Coronary artery (tissue), 2 donors: ENCODE data around the gene DESI2.

Experiments used
- DNase-seq: peaks from one replicate; pipeline ENCODE4 v3.0.0-alpha.2; 2017; ENCODE audit warnings: low spot score
- H3K27ac ChIP-seq, 2 donors: fragments of 200-600 bp; sonication (generic); one replicate each; pipeline ENCODE4 v1.5.1; 2016 to 2019
- H3K4me3 ChIP-seq: fragments of 200-600 bp; sonication (generic); 2 replicates; pipeline ENCODE4 v1.5.1; 2016; ENCODE audit warnings: mild to moderate bottlenecking, moderate library complexity
- CTCF ChIP-seq: fragments of 200-600 bp; sonication (generic); IDR thresholded peaks from one replicate; pipeline ENCODE4 v1.5.1; 2019; ENCODE audit warnings: antibody characterized with exemption

Gene DESI2

GRCh38 chr1:244652623-244653438 lies at the start of gene DESI2:
TSS of gene DESI2 (plus strand) at chr1:244653126. CDS start at chr1:244653314, 188 bp downstream.
- Histone ChIP-seq H3K4me3 (peak within 1 kb of the TSS; percentile 95), H3K27ac (peak within 1 kb of the TSS; percentile 91 to 97)
- peak; percentile 10 for TF ChIP-seq CTCF
- peak; percentile 99 for DNase-seq

- peak; percentile 80 for TF ChIP-seq CTCF
- H3K27ac ChIP-seq, result no peak overlapping the region
- no peak for DNase-seq
- H3K4me3 ChIP-seq, result no peak overlapping the region
Observed at GRCh38 chr1:244603498-244603897, 49.4 kb upstream of the DESI2 start.

DNA sequence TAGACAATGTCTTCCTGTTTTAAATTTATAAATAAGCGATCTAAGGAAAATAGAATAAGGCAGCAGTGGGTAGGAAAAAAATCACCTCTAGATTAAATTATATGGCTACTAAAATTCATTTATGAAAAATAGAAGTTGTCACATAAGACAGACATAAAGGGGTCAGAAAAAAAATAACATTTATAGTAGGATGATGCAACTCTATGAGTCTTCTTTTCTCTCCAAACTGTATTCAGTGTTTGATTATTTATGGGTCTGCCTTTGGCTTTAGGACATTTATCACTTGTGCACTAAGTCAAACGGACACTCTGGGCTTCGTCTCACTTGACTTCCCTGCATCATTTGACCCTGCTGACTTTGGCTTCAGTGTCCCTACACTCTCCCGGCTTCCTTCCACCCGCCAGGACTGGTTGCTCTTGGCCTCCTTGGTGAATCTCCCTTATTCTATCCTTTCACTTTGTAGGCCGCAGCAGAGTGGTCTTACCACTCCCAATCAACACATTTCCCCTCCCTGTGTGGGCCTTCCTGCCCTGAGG lies 47.0 kb upstream of the DESI2 start:
- no peak for TF ChIP-seq CTCF
- no peak overlapping the region for H3K4me3 ChIP-seq
- DNase-seq, result no peak
- H3K27ac ChIP-seq, result no peak overlapping the region

GRCh38 chr1:244614113-244614836 lies 38.7 kb upstream of the DESI2 start:
- Histone ChIP-seq H3K4me3 (no peak overlapping the region), H3K27ac (no peak overlapping the region)
- TF ChIP-seq CTCF, result no peak
- no peak for DNase-seq

GRCh38 chr1:244614879-244615278 lies 38.0 kb upstream of the DESI2 start:
- H3K27ac ChIP-seq, result no peak overlapping the region
- no peak for TF ChIP-seq CTCF
- no peak overlapping the region for H3K4me3 ChIP-seq
- DNase-seq, result no peak

DNA sequence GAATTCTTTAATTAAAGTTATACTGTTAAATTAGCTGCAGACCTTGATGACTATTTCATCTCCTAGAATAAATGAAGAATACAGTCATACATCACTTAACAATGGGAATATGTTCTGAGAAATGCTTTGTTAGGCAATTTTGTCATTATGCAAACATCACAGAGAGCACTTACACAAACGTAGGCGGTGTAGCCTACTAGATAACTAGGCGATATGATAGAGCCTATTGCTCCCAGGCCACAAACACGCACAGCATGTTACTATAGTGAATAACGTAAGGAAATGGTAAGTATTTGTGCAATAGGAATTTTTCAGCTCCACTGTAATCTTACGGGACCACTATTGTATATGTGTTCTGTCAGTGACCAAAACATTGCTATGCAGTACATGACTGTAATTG lies 37.6 kb upstream of the DESI2 start:
- no peak overlapping the region for H3K4me3 ChIP-seq
- no peak for DNase-seq
- H3K27ac ChIP-seq, result no peak overlapping the region
- TF ChIP-seq CTCF, result no peak
